IPS-18a (cell line): ENCODE measurements around the gene C1orf52.
A peak's percentile ranks its signal among the peaks of the same experiment; 100 is the strongest.
"Not testable (repeated sequence)": the region's sequence is repeated elsewhere in the genome, so short reads cannot be mapped to it uniquely, and the experiment has no call there.

Experiments used
- H3K27ac ChIP-seq: one replicate; pipeline ENCODE4 v1.5.1; 2013; ENCODE audit warnings: low read length
- H3K27me3 ChIP-seq: one replicate; pipeline ENCODE4 v1.6.1; 2013; ENCODE audit warnings: mild to moderate bottlenecking, low read length; ENCODE audit not compliant: control insufficient read depth, insufficient read depth
- H3K36me3 ChIP-seq: one replicate; pipeline ENCODE4 v1.6.1; 2013; ENCODE audit warnings: low read depth, low read length; ENCODE audit not compliant: control insufficient read depth
- H3K4me1 ChIP-seq: one replicate; pipeline ENCODE4 v1.6.1; 2013; ENCODE audit warnings: low read depth, low read length; ENCODE audit not compliant: control insufficient read depth
- H3K4me3 ChIP-seq: one replicate; pipeline ENCODE4 v1.5.1; 2013; ENCODE audit warnings: low read length
- H3K9ac ChIP-seq: one replicate; pipeline ENCODE4 v1.6.1; 2013; ENCODE audit warnings: mild to moderate bottlenecking, low read length, moderate library complexity
- H3K9me3 ChIP-seq: one replicate; pipeline ENCODE4 v1.6.1; 2013; ENCODE audit warnings: low read depth, low read length; ENCODE audit not compliant: control insufficient read depth

Gene C1orf52

GRCh38 chr1:85276215-85276977 lies 16.9 kb upstream of the C1orf52 start, which contains the start of gene BCL10:
BCL10 (minus strand) TSS chr1:85276632; CDS start chr1:85276352, 280 bp downstream.
- Histone ChIP-seq H3K9ac (peak within 1 kb of the TSS; percentile 96), H3K36me3 (peaks cover 4% of the 10 kb centered on the region), H3K4me1 (peaks cover 17% of the 10 kb centered on the region), H3K27me3 (no peaks in the 10 kb centered on the region), H3K4me3 (peak within 1 kb of the TSS; percentile 100), H3K9me3 (no peaks in the 10 kb centered on the region), H3K27ac (peak within 1 kb of the TSS; percentile 93)

- peaks cover 10% of the 10 kb centered on the region for H3K36me3 ChIP-seq
- H3K9me3 ChIP-seq: no peaks in the 10 kb centered on the region
- peak overlapping the region; percentile 93 for H3K27ac ChIP-seq
- H3K4me1 ChIP-seq: peaks cover 17% of the 10 kb centered on the region
- peak overlapping the region; percentile 100 for H3K4me3 ChIP-seq
- H3K27me3 ChIP-seq: no peaks in the 10 kb centered on the region
- peak overlapping the region; percentile 96 for H3K9ac ChIP-seq
These were observed 16.3 kb upstream of the C1orf52 start for GRCh38 chr1:85275701-85276214.

GRCh38 chr1:85274969-85275453 lies 15.5 kb upstream of the C1orf52 start:
- peaks cover 17% of the 10 kb centered on the region for H3K36me3 ChIP-seq
- no peaks in the 10 kb centered on the region for H3K9me3 ChIP-seq
- peak overlapping the region; percentile 96 for H3K9ac ChIP-seq
- peaks cover 17% of the 10 kb centered on the region for H3K4me1 ChIP-seq
- peak overlapping the region; percentile 100 for H3K4me3 ChIP-seq
- H3K27me3 ChIP-seq: no peaks in the 10 kb centered on the region
- no peak overlapping the region for H3K27ac ChIP-seq

GRCh38 chr1:85273397-85273796 lies 13.9 kb upstream of the C1orf52 start:
- no peak overlapping the region for H3K9ac ChIP-seq
- H3K36me3 ChIP-seq: peaks cover 29% of the 10 kb centered on the region
- H3K9me3 ChIP-seq: no peaks in the 10 kb centered on the region
- H3K27me3 ChIP-seq: no peaks in the 10 kb centered on the region
- H3K27ac ChIP-seq: no peak overlapping the region
- H3K4me3 ChIP-seq: no peak overlapping the region
- peaks cover 17% of the 10 kb centered on the region for H3K4me1 ChIP-seq

GRCh38 chr1:85268801-85269585 lies 9.5 kb upstream of the C1orf52 start:
- Histone ChIP-seq H3K36me3 (peaks cover 50% of the 10 kb centered on the region), H3K9me3 (no peaks in the 10 kb centered on the region), H3K9ac (no peak overlapping the region), H3K4me3 (no peak overlapping the region), H3K4me1 (no peaks in the 10 kb centered on the region), H3K27me3 (no peaks in the 10 kb centered on the region), H3K27ac (no peak overlapping the region)

DNA sequence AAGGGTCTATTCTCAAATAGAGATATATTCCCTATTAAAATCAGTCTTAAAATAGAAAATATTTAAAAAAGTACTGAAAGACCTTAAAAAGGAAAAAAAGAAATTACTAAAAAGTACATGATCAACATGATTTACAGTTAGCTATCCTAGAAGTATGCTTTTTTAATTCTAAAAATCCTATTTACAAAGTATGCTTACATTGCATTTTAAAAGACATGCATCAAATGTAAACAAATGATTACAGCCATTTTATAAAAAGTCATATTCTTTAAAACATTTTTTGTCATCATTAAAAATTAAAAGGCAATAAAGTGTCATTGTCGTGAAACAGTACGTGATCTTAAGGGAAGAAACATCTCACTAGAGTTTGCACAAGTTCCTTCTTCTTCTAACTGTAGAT lies 7.9 kb upstream of the C1orf52 start:
- Histone ChIP-seq H3K4me3 (no peak overlapping the region), H3K9me3 (no peaks in the 10 kb centered on the region), H3K27ac (no peak overlapping the region), H3K9ac (no peak overlapping the region), H3K27me3 (no peaks in the 10 kb centered on the region), H3K36me3 (peaks cover 50% of the 10 kb centered on the region), H3K4me1 (no peaks in the 10 kb centered on the region)

DNA sequence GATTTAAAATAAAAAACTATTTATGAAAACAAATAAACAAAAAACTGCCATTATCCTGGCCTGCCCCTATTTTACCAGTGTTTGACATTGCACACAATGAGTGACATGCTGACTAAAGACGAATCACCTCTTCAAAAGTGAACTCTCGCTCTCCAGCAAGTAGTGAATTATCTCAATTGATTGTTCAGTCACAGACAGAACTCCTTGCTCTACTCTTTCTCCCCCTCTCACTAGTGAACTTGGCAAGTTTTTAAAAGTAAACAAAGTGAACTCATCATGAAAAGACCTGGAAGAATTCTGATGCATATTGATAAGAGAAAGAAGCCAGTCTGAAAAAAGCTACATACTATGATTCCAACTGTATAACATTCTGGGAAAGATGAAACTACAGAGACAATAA lies 4.7 kb upstream of the C1orf52 start:
- H3K4me1 ChIP-seq: no peaks in the 10 kb centered on the region
- no peak overlapping the region for H3K4me3 ChIP-seq
- no peak overlapping the region for H3K27ac ChIP-seq
- H3K9ac ChIP-seq: no peak overlapping the region
- peaks cover 24% of the 10 kb centered on the region for H3K36me3 ChIP-seq
- H3K9me3 ChIP-seq: no peaks in the 10 kb centered on the region
- H3K27me3 ChIP-seq: no peaks in the 10 kb centered on the region

GRCh38 chr1:85262985-85263384 lies 3.5 kb upstream of the C1orf52 start:
- Histone ChIP-seq H3K9ac (no peak overlapping the region), H3K27me3 (no peaks in the 10 kb centered on the region), H3K4me1 (peaks cover 5% of the 10 kb centered on the region), H3K27ac (no peak overlapping the region), H3K9me3 (no peaks in the 10 kb centered on the region), H3K4me3 (no peak overlapping the region), H3K36me3 (peaks cover 24% of the 10 kb centered on the region)

- peaks cover 5% of the 10 kb centered on the region for H3K4me1 ChIP-seq
- no peak overlapping the region for H3K9ac ChIP-seq
- no peaks in the 10 kb centered on the region for H3K9me3 ChIP-seq
- H3K36me3 ChIP-seq: peaks cover 24% of the 10 kb centered on the region
- no peaks in the 10 kb centered on the region for H3K27me3 ChIP-seq
- no peak overlapping the region for H3K27ac ChIP-seq
- peak overlapping the region; percentile 90 for H3K4me3 ChIP-seq
These were observed 431 bp upstream of the C1orf52 start for GRCh38 chr1:85259912-85260274.

DNA sequence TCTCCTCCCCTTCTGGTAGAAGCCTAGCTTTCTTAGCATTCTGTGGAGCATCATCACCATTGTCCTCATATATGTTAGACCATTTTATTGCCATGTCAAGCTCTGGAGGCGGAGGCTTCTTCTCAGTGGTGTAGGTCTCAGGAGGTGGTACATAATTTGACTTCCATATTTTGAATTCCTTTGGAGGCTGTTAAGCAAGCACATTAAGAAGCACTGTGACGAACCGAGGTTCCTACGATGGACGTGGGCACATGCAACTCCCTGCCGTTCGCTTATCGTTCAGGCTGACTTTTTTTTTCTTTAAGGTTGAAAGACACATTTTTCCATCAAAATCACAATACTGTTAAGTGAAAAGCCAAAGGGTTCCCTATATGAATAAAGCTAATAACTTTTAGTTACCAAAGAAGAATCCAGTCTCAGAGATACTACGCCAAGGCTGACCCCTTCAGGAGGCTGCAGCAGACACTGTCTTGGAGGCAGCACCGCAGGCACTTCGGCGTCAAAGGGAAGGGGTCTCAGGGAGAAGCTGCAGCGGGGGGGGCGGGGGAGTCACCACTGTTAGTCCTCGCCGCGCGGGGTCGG lies 835 bp downstream of the C1orf52 start:
- H3K27me3 ChIP-seq: no peaks in the 10 kb centered on the region
- H3K27ac ChIP-seq: no peak overlapping the region
- H3K36me3 ChIP-seq: peaks cover 33% of the 10 kb centered on the region
- H3K4me3 ChIP-seq: peak overlapping the region; percentile 90
- H3K9me3 ChIP-seq: no peaks in the 10 kb centered on the region
- peaks cover 5% of the 10 kb centered on the region for H3K4me1 ChIP-seq
- peak overlapping the region; percentile 71 for H3K9ac ChIP-seq

GRCh38 chr1:85249042-85249441 lies 10.4 kb downstream of the C1orf52 start:
- H3K9me3 ChIP-seq: not testable (repeated sequence)

More at GRCh38 chr1:85249042-85249441, 10.4 kb downstream of the C1orf52 start:
- not testable (repeated sequence) for H3K4me3 ChIP-seq, H3K9ac ChIP-seq, H3K4me1 ChIP-seq, H3K27ac ChIP-seq, H3K27me3 ChIP-seq
- peaks cover 15% of the 10 kb centered on the region for H3K36me3 ChIP-seq
